GM12878 (cell line): ENCODE data around the gene AMN.

Source experiments
- CHD2 ChIP-seq: IDR thresholded peaks from 2 replicates; pipeline ENCODE4 v1.6.1; 2011; ENCODE audit warnings: low read depth, low read length, improper control_type of control experiment, borderline replicate concordance
- FOXM1 ChIP-seq: IDR thresholded peaks from 2 replicates; pipeline ENCODE4 v1.6.1; 2012; ENCODE audit warnings: low read depth, mild to moderate bottlenecking, inconsistent platforms, low read length, moderate library complexity
- GABPA ChIP-seq: IDR thresholded peaks from 2 replicates; pipeline ENCODE4 v1.6.1; 2014; ENCODE audit warnings: antibody characterized with exemption, low read depth, mild to moderate bottlenecking, inconsistent platforms
- HCFC1 ChIP-seq: fragments of 150-350 bp; IDR thresholded peaks from 2 replicates; pipeline ENCODE4 v1.6.1; 2014; ENCODE audit warnings: low read length
- NFIC ChIP-seq: IDR thresholded peaks from 2 replicates; pipeline ENCODE4 v1.6.1; 2012; ENCODE audit warnings: low read depth, mild to moderate bottlenecking, inconsistent platforms, low read length, moderate library complexity
- POLR2A ChIP-seq: IDR thresholded peaks from 2 replicates; pipeline ENCODE4 v1.6.1; 2011; ENCODE audit warnings: low read depth, mild to moderate bottlenecking, low read length
- SMC3 ChIP-seq: IDR thresholded peaks from 2 replicates; pipeline ENCODE4 v1.6.1; 2011; ENCODE audit warnings: low read length, improper control_type of control experiment, borderline replicate concordance
- SUPT20H ChIP-seq: IDR thresholded peaks from 2 replicates; pipeline ENCODE4 v1.6.1; 2011; ENCODE audit warnings: low read depth, mild to moderate bottlenecking, low read length, moderate library complexity, borderline replicate concordance; ENCODE audit not compliant: control insufficient read depth
- ZNF274 ChIP-seq: IDR thresholded peaks from one replicate; pipeline ENCODE4 v1.8.0; 2011; ENCODE audit not compliant: insufficient read length, insufficient read depth
- TF ChIP-seq, protein P1 (sequence below): fragments of 450-650 bp; IDR thresholded peaks from 2 replicates; pipeline ENCODE4 v1.6.1; 2017; ENCODE audit warnings: mild to moderate bottlenecking, moderate library complexity
- TF ChIP-seq, protein P2 (sequence below), 3 experiments: IDR thresholded peaks in 2 of 3; conservative IDR thresholded peaks in 1 of 3; 2 replicates each; pipeline ENCODE4 v1.5.1; 2011; ENCODE audit warnings: low read depth in 3 of 3, low read length in 3 of 3, mild to moderate bottlenecking in 3 of 3, control low read depth in 2 of 3, moderate library complexity in 2 of 3, inconsistent platforms in 1 of 3, mixed read lengths in 1 of 3; ENCODE audit not compliant: control insufficient read depth in 2 of 3, insufficient read depth in 1 of 3; ENCODE audit errors: extremely low read depth in 1 of 3
- TF ChIP-seq, protein P3 (sequence below): fragments of 450-650 bp; IDR thresholded peaks from 2 replicates; pipeline ENCODE4 v1.6.1; 2017; ENCODE audit warnings: antibody characterized with exemption, mild to moderate bottlenecking, moderate library complexity

DNA sequence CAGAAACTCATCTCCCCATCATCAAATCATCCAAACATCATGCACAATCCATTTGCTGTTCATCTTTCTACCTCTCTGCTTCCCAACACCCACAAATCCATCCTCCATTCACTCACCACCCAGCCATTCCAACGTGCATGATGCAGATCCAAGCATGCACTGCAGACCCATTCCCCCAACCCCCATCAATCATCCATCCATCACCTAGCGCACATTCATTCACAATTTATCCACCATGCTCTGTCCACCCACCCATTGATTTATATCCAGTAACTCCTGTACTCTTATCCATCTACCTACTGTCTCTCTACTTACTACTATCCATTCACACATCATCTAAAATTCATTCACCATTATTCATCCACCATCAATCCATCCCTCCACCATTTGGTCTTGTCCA, 4.0 kb upstream of the AMN start:
- TF ChIP-seq ZNF274 (no peak), POLR2A (no peak), SMC3 (no peak), HCFC1 (no peak), SUPT20H (no peak), NFIC (no peak), CHD2 (no peak), FOXM1 (no peak), GABPA (no peak)
- TF ChIP-seq, protein P1, sequence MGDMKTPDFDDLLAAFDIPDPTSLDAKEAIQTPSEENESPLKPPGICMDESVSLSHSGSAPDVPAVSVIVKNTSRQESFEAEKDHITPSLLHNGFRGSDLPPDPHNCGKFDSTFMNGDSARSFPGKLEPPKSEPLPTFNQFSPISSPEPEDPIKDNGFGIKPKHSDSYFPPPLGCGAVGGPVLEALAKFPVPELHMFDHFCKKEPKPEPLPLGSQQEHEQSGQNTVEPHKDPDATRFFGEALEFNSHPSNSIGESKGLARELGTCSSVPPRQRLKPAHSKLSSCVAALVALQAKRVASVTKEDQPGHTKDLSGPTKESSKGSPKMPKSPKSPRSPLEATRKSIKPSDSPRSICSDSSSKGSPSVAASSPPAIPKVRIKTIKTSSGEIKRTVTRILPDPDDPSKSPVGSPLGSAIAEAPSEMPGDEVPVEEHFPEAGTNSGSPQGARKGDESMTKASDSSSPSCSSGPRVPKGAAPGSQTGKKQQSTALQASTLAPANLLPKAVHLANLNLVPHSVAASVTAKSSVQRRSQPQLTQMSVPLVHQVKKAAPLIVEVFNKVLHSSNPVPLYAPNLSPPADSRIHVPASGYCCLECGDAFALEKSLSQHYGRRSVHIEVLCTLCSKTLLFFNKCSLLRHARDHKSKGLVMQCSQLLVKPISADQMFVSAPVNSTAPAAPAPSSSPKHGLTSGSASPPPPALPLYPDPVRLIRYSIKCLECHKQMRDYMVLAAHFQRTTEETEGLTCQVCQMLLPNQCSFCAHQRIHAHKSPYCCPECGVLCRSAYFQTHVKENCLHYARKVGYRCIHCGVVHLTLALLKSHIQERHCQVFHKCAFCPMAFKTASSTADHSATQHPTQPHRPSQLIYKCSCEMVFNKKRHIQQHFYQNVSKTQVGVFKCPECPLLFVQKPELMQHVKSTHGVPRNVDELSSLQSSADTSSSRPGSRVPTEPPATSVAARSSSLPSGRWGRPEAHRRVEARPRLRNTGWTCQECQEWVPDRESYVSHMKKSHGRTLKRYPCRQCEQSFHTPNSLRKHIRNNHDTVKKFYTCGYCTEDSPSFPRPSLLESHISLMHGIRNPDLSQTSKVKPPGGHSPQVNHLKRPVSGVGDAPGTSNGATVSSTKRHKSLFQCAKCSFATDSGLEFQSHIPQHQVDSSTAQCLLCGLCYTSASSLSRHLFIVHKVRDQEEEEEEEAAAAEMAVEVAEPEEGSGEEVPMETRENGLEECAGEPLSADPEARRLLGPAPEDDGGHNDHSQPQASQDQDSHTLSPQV = no peak
- TF ChIP-seq, protein P2, sequence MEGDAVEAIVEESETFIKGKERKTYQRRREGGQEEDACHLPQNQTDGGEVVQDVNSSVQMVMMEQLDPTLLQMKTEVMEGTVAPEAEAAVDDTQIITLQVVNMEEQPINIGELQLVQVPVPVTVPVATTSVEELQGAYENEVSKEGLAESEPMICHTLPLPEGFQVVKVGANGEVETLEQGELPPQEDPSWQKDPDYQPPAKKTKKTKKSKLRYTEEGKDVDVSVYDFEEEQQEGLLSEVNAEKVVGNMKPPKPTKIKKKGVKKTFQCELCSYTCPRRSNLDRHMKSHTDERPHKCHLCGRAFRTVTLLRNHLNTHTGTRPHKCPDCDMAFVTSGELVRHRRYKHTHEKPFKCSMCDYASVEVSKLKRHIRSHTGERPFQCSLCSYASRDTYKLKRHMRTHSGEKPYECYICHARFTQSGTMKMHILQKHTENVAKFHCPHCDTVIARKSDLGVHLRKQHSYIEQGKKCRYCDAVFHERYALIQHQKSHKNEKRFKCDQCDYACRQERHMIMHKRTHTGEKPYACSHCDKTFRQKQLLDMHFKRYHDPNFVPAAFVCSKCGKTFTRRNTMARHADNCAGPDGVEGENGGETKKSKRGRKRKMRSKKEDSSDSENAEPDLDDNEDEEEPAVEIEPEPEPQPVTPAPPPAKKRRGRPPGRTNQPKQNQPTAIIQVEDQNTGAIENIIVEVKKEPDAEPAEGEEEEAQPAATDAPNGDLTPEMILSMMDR (IDR thresholded peaks at IDR 0.05 in 2 of 3, conservative IDR thresholded peaks at IDR 0.05 in 1 of 3; ENCODE audit: control insufficient read depth in 2 of 3, extremely low read depth in 1 of 3, insufficient read depth in 1 of 3, low read depth in 3 of 3, low read length in 3 of 3) = no peak
- TF ChIP-seq, protein P3, sequence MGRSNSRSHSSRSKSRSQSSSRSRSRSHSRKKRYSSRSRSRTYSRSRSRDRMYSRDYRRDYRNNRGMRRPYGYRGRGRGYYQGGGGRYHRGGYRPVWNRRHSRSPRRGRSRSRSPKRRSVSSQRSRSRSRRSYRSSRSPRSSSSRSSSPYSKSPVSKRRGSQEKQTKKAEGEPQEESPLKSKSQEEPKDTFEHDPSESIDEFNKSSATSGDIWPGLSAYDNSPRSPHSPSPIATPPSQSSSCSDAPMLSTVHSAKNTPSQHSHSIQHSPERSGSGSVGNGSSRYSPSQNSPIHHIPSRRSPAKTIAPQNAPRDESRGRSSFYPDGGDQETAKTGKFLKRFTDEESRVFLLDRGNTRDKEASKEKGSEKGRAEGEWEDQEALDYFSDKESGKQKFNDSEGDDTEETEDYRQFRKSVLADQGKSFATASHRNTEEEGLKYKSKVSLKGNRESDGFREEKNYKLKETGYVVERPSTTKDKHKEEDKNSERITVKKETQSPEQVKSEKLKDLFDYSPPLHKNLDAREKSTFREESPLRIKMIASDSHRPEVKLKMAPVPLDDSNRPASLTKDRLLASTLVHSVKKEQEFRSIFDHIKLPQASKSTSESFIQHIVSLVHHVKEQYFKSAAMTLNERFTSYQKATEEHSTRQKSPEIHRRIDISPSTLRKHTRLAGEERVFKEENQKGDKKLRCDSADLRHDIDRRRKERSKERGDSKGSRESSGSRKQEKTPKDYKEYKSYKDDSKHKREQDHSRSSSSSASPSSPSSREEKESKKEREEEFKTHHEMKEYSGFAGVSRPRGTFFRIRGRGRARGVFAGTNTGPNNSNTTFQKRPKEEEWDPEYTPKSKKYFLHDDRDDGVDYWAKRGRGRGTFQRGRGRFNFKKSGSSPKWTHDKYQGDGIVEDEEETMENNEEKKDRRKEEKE = no peak
